Endothelial cell of hepatic sinusoid (primary cell): ENCODE results near the gene CDH15.
"Not testable (repeated sequence)": the region's sequence is repeated elsewhere in the genome, so short reads cannot be mapped to it uniquely, and the experiment has no call there.

ENCODE experiments used
- in situ Hi-C: cut with HindIII; loops from 2 replicates; pipeline ENCODE4 v1.10.0; 2017; ENCODE audit warnings: low sequenced_read_pairs

CDH15 gene

DNA sequence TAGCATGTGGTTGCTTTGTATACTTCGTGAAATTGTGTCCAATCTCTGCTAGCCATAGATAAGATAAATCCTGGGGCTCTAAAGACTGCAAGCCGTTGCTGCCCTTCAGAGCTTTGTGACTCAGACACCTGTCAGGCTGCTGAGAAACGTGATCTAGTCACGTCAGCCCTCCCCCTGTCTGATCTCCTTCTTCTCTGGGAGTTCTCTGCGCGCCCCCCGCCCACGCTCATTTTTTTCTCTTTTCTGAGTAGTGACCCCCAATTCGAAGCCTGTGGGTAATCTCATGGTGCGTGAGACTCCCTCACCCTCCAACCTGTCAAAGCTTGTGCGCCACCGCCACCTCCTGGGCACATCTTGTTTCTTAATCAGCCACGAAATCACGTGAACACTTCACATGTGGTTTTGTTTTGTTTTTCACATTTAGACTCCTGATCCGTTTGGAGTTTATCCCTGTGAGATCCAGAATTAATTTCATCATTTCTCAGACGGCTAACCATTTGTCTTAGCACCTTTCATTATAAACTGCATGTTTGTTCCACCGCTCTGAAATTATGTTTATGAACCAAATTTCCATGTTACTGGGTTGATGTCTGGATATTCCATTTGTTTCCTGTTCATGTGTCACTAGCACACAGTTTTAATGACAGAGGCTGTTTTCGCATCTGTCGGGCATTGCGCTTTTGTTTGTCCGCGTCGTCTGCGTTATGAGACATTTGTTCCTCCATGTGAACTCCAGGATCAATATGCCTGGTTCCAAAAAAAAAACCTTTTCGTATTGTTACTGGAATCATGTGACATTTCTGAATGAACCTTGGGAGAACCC lies 45.0 kb downstream of the CDH15 start:
- in situ Hi-C loops: loop anchor here (5.0 to 10.0 kb wide), 4 partner anchors 59 to 432 kb away; partner anchors contain the start of genes PIEZO1 and SPG7

GRCh38 chr16:89217138-89217387 lies 45.5 kb downstream of the CDH15 start:
- in situ Hi-C loops: loop anchor here (5.0 to 10.0 kb wide), 4 partner anchors 60 to 432 kb away; partner anchors contain the start of genes PIEZO1 and SPG7

DNA sequence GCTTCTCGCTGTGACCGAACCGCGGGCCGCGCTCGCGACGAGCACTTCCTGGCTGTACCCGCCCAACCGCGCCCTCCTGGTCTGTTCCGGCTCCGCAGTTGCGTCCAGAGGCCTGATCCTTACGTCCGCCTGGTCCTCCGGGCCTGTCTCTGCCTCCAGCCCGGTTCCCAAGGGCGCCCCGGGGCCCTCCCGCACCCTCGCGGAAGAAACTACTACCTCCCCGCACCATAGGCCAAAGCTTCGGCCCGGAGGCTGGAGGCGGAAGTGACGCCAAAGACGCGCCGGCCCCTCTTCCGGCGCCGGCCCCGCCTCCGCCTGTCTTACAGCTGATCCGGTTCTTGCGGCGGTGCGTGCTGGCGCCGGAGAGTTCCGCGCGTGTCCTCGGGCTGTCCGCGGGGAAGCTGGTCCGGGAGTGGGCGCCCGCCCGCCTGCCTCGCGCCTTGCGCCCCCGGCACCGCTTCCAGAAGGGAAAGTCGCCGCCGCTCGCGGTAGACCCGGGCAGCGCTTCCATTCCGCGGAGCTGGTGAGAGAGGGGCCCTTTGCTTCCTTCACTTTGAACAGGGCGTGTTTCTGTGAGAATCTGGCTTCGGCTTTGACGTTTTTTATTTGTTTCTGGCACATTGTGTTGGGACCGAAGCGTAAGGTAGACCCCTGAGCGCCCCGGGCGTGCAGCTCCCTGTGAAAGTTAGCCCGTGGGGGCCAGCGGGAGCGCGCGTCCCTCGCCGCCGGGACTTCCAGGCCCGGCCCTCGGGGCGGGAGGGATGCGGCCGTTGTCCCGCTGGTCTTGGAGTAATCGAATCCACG lies 46.0 kb downstream of the CDH15 start, which contains the start of gene ZNF778:
ZNF778 (plus strand) TSS at position 316 of the 804 bp plus-strand sequence. CDS start 3,425 bp downstream, outside the sequence.
- in situ Hi-C loops: loop anchor here (5.0 to 10.0 kb wide), 4 partner anchors 60 to 433 kb away; partner anchors contain the start of genes PIEZO1 and SPG7

GRCh38 chr16:89219365-89219764 lies 47.8 kb downstream of the CDH15 start:
- in situ Hi-C loops: loop anchor here (5.0 to 10.0 kb wide), 4 partner anchors 62 to 435 kb away; partner anchors contain the start of genes PIEZO1 and SPG7

- in situ Hi-C loops: no loop called here
Measured at GRCh38 chr16:89221604-89222003, 50.1 kb downstream of the CDH15 start.

DNA sequence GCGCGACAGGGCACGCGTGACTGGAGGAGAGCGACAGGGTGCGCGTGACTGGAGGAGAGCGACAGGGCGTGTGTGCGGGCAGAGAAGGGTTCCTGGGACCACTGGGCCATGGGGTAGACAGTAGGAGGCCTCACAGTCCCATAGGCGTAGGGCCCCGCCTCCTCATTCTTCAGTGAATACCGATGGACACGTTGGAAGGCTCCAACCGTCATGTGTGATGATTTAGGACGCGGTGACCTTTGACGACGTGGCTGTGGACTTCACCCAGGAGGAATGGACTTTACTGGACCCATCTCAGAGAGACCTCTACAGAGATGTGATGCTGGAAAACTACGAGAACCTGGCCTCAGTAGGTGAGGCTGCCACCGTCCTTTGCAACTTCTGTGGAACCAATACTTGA lies 51.4 kb downstream of the CDH15 start:
- in situ Hi-C loops: no loop called here

GRCh38 chr16:89224665-89225064 lies 53.1 kb downstream of the CDH15 start:
- in situ Hi-C loops: no loop called here

- in situ Hi-C loops: no loop called here
Measured at GRCh38 chr16:89230255-89230654, 58.7 kb downstream of the CDH15 start.

DNA sequence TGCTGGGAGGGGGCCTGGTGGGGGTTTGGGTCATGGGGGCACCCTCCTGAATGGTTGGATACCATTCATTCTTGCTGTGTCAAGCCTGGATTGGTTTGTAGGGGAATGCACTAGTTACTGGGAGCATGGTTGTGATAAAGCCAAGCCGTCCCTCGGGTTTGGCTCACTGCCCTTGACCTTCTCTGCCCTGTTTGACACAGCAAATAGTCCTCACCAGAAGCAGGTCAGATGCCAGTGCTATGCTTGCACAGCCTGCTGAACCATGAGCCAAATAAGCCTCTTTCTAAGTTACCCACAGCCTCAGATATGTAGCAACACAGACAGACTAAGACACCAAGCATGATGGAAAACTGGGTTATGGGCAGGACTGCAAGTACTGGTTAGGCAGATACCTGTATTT lies 60.6 kb downstream of the CDH15 start:
- in situ Hi-C loops: no loop called here

GRCh38 chr16:89233678-89234490 lies 62.3 kb downstream of the CDH15 start:
- in situ Hi-C loops: no loop called here

DNA sequence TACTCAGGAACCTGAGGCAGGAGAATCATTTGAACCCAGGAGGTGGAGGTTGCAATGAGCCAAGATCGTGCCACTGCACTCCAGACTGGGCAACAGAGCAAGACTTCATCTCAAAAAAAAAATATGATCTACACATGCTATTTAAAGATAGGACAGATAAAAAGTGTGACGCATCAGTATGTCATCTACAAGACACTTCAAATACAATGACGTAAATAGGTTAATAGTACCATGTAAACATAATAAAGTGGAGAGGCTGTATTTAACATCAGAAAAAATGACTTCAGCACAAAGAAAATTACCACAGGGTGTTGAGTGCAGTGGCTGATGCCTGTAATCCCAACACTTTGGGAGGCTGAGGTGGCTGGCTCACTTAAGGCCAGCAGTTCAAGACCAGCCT lies 66.2 kb downstream of the CDH15 start:
- in situ Hi-C loops: loop anchor here (5.0 kb wide), 1 partner anchor 35 kb away; the partner anchor contains the start of gene SLC22A31

- in situ Hi-C loops: no loop called here
Measured at GRCh38 chr16:89241187-89242007, 69.8 kb downstream of the CDH15 start.

- in situ Hi-C loops: no loop called here
Measured at GRCh38 chr16:89242795-89243200, 71.2 kb downstream of the CDH15 start.

DNA sequence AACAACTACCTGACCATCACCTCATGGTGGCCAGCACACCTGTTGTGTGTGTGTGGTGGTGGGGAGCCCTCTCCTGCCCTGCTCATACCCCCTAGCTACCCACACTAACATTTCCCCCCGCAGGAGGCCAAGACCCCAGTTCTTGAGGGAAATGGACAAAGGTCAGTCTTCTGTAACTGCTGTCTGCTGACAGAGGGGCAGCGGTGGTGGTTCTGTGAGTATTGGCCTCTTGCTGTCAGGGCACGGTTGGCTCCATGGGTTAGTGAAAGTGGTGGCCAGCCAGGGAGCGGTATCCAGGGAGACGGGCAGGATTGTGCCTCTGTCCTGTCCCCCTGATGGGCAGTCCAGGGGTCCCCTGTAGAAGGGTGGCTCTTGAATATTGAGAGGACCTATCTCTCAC lies 72.1 kb downstream of the CDH15 start:
- in situ Hi-C loops: no loop called here

GRCh38 chr16:89244264-89244663 lies 72.7 kb downstream of the CDH15 start:
- in situ Hi-C loops: not testable (repeated sequence)

DNA sequence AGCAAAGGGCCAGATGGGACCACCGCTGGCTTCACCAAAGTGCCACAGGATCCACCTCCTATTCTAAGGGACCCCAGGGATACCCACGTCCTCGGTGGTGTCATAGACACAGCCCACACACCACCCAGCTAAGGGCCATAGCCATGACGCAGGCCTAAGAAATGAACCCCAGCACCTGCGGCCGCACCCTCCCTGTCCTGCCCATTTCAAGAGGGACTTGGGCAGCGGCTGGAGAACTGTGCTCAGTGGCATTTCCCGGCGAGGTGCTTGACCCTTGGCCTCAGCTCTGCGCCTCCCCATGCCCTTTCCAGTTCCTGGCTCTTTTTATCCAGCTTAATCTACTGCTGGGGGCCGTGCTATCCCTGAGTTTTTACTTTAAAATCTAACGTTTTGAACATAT lies 73.2 kb downstream of the CDH15 start:
- in situ Hi-C loops: no loop called here
